8988T (cell line): ENCODE results near the gene MPV17L.
"Not testable (repeated sequence)": the region's sequence is repeated elsewhere in the genome, so short reads cannot be mapped to it uniquely, and the experiment has no call there.

Source experiments
- DNase-seq: peaks from one replicate; pipeline ENCODE4 v3.0.0; 2011

MPV17L gene

GRCh38 chr16:15415511-15415985 is 20.0 kb downstream of the MPV17L start:
- DNase-seq: no peak

DNA sequence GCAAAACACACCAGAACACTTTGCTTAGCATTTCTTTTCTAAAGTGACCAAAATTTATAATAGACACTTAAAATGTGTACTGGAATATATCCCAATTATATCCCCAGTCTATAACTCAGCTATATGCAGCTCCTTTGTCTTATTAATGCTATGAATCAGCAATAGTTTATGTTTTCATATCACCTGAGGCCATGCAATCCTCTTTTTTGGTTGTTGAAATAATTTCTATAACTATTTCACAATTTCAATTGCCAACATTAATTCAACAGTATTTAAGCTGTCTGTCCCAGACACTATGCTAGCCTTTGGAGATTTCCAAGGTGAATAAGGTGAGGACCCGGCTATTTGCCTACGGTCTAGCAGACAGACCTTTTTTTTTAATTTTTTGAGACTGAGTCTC is 21.6 kb downstream of the MPV17L start:
- DNase-seq: no peak

- DNase-seq: no peak
These were observed 22.7 kb downstream of the MPV17L start for GRCh38 chr16:15418206-15418605.

DNA sequence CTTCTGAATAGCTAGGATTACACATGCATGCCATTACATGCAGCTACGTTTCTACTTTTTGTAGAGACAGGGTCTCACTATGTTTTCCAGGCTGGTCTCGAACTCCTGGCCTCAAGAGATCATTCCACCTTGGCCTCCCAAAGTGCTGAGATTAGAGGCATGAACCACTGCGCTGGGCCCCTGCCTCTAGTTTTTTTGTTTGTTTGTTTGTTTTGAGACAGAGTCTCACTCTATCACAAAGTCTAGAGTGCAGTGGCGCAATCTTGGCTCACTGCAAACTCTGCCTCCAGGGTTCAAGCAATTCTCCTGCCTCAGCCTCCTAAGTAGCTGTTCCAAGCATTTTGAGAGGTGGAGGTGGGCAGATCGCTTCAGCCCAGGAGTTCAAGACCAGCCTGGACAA is 26.1 kb downstream of the MPV17L start:
- DNase-seq: not testable (repeated sequence)

GRCh38 chr16:15422222-15422621 is 26.7 kb downstream of the MPV17L start:
- DNase-seq: no peak

DNA sequence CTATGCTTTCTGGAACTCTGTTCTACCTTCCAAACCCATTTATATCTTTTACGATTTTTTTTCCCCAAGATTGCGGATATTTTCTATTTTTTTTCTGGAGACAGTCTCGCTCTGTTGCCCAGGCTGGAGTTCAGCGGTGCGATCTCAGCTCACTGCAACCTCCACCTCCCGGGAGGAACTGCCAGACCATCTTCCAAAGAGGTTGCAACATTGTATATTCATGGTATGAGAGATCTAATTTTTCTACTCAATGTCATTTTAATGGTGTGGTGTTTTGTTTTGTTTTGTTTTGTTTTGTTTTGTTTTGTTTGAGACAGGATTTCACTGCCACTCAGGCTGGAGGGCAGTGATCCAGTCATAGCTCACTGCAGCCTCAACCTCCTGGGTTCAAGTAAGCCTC is 30.3 kb downstream of the MPV17L start:
- no peak for DNase-seq

DNA sequence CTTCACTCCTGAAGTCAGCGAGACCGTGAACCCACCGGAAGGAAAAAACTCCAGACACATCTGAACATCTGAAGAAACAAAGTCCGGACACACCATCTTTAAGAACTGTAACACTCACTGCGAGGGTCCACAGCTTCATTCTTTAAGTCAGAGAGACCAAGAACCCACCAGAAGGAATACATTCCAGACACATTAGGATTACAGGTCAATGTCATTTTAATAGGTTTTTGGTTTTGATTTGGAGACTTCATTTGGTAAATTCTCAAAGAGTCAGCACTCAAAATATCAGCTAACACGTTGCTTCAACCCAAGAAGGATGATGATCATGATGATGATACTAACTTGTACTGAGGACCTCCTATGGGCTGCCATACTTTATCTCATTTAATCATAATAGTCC is 31.2 kb downstream of the MPV17L start:
- DNase-seq: no peak

GRCh38 chr16:15427648-15428239 is 32.2 kb downstream of the MPV17L start:
- DNase-seq: peak; percentile 21

DNA sequence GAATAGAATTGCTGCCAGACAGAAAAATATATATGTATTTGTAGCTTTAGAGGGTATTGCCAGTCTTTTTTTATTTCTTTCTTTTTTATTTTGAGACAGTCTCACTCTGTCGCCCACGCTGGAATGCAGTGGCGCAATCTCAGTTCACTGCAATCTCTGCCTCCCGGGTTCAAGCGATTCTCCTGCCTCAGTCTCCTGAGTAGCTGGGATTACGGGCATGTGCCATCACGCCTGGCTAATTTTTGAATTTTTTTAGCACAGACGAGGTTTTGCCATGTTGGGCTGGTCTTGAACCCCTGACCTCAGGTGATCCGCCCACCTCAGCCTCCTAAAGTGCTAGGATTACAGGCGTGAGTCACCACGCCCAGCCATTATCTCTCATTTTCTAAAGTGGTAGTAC is 35.3 kb downstream of the MPV17L start:
- not testable (repeated sequence) for DNase-seq

- no peak for DNase-seq
These were observed 38.5 kb downstream of the MPV17L start for GRCh38 chr16:15434079-15434424.

- peak; percentile 31 for DNase-seq
These were observed 39.1 kb downstream of the MPV17L start, which contains the start of gene BMERB1 for GRCh38 chr16:15434425-15435215. TSS of gene BMERB1 (plus strand) at chr16:15434588. CDS start at chr16:15434654, 66 bp downstream.

DNA sequence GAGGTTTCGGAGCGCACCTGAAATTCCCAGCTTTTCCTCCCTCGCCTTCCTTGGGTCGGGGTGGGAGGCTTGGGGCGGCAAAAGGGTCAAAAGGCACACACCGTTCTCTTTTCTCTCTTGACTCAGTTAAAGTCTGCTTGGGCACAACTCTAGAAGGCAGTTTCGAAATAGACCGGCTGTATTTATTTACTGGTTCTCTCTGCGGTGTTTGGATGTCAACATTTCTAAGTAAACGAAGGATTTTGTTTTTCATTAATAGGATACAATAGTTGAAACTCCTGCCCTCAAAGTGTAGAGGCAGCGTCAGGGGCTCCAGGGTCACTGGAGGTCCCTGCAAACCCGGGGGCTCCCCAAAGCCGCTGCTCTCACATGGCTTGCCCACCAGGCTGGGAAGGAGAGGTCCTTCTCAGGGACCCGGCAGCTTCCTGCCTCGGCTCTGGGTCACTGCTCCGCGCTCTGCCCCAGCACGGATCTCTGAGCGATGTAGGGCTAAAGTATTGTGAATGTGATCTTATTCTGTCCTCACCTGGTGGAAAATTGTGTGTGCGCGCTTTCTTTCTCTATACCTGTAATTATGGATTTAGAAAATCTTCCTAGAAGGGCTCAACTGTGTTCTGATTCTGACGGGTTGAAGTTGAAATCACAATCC is 39.8 kb downstream of the MPV17L start:
- no peak for DNase-seq

DNA sequence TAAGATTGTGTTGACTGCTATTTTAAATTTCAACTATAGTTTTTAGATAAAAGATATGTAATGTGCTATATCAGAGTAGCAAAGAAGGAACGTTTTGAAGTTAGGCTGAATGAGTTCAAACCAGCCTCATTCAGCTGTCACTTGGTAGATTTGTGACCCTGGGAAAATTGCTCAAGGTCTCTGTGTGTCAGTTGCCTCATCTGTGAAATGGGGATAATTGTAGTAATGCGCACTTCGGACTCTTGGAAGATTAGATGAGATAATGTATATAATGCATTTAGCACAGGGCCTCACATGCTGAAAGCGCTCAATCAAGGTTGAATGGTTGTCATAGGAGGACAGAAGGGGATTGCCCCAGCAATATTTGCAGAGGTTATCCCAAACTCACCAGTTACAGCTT is 43.5 kb downstream of the MPV17L start:
- no peak for DNase-seq

GRCh38 chr16:15439521-15439920 is 44.0 kb downstream of the MPV17L start:
- no peak for DNase-seq

DNA sequence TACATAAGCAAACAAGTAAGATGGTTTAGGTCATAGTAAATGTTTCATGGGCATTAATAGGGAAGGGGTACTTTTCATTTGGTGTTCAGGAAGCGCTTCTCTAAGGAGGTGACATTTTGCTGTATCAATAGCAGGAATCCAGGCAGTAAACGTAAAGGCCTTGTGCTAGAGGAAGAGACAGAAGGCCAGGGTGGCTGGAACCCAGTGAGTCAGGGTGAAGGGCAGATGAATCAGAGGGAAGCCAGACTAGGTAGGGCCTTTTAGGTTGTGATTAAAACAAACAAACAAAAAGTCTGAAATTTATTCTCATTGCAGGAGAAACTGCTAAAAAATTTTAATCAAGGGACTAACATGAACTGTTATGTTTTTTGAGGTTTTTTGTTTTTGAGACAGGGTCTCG is 45.3 kb downstream of the MPV17L start:
- DNase-seq: no peak

DNA sequence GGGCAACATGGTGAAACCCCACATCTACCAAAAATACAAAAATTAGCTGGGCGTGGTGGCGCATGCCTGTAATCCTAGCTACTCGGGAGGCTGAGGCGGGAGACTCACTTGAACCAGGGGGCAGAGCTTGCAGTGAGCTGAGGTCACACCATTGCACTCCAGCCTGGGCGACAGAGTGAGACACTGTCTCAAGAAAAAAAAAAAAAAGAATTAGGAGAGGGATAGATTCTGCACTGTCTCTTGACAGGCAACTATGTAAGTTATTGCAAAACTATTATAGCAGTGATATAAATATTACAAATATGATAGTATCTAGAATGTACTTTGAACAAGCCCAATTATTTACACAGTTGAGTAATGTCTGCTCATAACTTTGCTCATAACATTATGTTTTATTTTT is 46.6 kb downstream of the MPV17L start:
- DNase-seq: not testable (repeated sequence)

- no peak for DNase-seq
These were observed 48.2 kb downstream of the MPV17L start for GRCh38 chr16:15443753-15444152.

- DNase-seq: no peak
These were observed 48.7 kb downstream of the MPV17L start for GRCh38 chr16:15444264-15444663.

GRCh38 chr16:15445450-15445849 is 49.9 kb downstream of the MPV17L start:
- DNase-seq: no peak

DNA sequence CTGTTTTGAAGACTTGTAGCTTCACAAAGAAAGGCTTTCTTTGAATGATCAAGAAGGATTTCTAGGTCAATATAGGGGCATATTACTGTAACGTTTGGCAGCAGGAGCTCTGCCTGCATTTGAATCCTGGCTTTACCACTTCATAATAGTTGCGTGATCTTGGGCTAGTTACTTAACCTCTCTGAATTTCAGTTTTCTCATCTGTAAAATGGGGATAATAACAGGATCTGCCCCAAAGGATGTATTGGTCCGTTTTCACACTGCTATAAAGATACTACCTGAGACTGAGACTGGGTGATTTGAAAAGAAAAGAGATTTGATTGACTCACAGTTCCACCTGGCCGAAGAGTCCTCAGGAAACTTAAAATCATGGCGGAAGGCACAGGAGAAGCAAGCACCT is 51.3 kb downstream of the MPV17L start:
- DNase-seq: no peak

- DNase-seq: no peak
These were observed 55.1 kb downstream of the MPV17L start for GRCh38 chr16:15450624-15451023.

DNA sequence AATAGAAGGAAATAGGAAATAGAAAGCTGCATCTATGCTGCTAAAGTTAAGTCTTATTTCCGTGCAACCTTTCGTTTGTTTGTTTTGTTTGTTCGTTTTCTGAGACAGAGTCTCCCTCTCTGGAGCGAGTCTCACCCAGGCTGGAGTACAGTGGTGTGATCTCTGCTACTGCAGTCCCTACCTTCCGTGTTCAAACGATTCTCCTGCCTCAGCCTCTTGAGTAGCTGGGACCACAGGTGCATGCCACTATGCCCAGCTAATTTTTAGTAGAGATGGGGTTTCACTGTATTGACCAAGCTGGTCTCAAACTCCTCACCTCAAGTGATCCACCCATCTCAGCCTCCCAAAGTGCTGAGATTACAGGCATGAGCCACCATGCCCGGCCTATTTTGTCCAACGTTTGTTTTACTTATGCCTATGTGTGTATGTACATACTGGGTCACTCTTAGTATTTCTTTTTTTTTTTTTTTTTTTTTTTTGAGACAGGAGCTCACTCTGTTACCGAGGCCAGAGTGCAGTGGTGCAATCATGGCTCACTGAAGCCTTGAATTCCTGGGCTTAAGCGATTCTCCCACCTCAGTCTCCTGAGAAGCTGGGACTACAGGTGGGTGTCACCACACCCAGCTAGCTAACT is 55.7 kb downstream of the MPV17L start:
- no peak for DNase-seq

DNA sequence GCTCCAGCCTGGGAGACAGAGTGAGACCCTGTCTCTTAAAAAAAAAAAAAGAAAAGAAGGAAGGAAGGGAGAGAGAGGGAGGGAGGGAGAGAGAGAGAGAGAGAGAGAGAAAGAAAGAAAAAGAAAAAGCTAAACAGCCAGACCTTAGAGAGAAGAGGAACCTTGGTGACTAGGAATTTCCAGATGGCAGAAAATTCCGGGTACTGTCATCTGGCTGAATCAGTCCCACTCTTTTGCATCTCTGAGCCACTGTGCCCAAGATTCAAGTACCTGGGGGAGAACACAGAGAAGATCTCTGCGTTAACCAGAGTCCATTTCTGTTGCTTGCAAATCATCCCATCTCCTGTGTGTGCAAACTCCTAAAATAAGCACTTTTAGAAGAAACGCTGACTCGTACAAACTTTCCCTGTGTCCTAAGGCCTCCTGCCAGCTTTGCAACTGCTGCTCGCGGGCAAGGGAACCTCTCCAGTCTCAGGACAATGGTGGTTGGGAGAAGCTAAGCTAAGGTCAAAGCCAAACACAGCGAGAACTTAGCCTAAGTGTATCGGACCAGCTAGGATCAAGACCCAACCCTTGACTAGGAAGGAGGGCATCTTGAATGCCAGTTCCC is 56.8 kb downstream of the MPV17L start:
- no peak for DNase-seq
